BJ (cell line): ENCODE data around the gene SELENBP1. TPM values are rescaled to one million over a fixed set of nuclear protein-coding genes. Genes with fewer than 3 reads are reported as not detected.

ENCODE experiments used
- CTCF ChIA-PET: fragments of 350-600 bp; formaldehyde crosslinking; extraction: SDS; loops from one replicate; lab custom pipeline; 2021; ENCODE audit warnings: antibody characterized with exemption, inconsistent platforms; lab: Yijun Ruan, JAX
- POLR2A ChIA-PET: fragments of 300-600 bp; sonication (Branson Sonifier 250); formaldehyde crosslinking; extraction: SDS; loops from one replicate; lab custom pipeline; 2021; ENCODE audit warnings: antibody characterized with exemption; lab: Charles Lee
- DNase-seq: peaks from one replicate; pipeline ENCODE4 v3.0.0-alpha.2; 2011; ENCODE audit warnings: low read depth
- H3K27me3 ChIP-seq: 2 replicates; pipeline ENCODE4 v1.6.0; 2011; ENCODE audit warnings: low read length; ENCODE audit not compliant: control insufficient read depth, insufficient read depth
- H3K36me3 ChIP-seq: 2 replicates; pipeline ENCODE4 v1.5.1; 2011; ENCODE audit warnings: low read length; ENCODE audit not compliant: control insufficient read depth, insufficient read depth
- H3K4me3 ChIP-seq: 2 replicates; pipeline ENCODE4 v1.5.1; 2011; ENCODE audit warnings: low read depth, mild to moderate bottlenecking, control low read depth, low read length
- CTCF ChIP-seq: IDR thresholded peaks from 2 replicates; pipeline ENCODE4 v1.5.1; 2011; ENCODE audit warnings: low read depth, mild to moderate bottlenecking, control low read depth, inconsistent platforms, low read length, moderate library complexity; ENCODE audit not compliant: insufficient read depth
- polyA plus RNA-seq: library from polyadenylated mRNA; depleted of rRNA; stranded (reverse); fragments of >200 nt; gene quantifications from 2 replicates; pipeline ENCODE4 v1.2.3, GENCODE V29; 2011

SELENBP1 gene
- polyA plus RNA-seq, 1 experiment, result 47.9 TPM

DNA sequence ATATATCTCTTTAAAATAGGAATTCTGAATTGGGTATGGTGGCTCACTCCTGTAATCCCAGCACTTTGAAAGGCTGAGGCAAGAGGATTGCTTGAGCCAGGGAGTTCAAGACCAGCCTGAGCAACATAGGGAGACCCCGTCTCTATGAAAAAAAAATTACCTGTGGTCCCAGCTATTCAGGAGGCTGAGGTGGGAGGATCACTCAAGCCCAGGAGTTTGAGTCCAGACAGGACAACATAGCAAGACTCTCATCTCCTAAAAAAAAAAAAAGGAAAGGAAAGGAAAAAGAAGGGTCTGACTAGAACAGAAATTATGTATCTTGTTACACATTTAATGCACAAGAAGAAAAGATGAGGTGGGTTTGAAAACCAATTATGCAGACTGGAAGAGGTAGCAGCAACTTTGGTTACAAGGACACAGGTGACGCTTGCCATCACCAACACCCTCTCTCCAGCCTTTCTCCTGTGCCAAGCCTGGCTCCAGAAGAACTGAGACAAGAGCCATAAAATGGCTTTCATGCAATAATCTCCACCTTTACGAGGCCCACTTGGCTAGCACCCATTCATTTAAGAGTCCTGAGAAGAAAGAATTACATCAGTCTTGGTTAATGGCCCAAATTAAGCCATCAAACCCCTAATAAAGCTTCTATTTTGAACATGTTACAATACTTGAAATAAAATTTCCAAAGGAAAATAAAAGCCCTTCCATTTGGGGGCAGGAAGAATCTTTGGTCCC lies 4.8 kb upstream of the SELENBP1 start:
- CTCF ChIA-PET, result no interaction called here
- H3K4me3 ChIP-seq, result no peak overlapping the region
- no peak for TF ChIP-seq CTCF
- H3K27me3 ChIP-seq, result peaks cover 11% of the 10 kb centered on the region
- no peak for DNase-seq
- no peaks in the 10 kb centered on the region for H3K36me3 ChIP-seq
- POLR2A ChIA-PET, result no interaction called here

DNA sequence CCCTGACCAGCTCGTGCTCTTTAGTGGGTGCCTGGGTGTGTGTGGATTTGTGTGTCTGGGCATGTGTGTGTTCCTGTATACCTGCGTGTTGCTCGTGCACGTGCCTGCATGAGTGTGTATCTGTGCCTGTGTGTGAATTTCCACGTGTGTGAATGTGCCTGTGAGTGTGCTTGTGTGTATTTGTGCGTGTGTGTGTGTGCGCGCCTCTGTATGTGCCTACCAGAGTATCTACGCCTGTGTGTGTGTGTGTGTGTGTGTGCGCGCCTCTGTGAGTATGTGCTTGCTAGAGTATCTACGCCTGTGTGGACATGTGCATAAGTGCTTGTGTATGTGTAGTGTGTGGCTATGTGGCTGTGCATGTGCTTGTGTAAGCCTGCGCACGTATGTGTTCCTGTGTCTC lies 691 bp upstream of the SELENBP1 start:
- POLR2A ChIA-PET, result no interaction called here
- CTCF ChIA-PET, result interaction anchor here (1.3 to 1.6 kb wide), 3 partner anchors 11 to 33 kb away, joined by 3 to 7 read pairs (median 5); no protein-coding TSS in a partner anchor

GRCh38 chr1:151371370-151372057 lies 991 bp downstream of the SELENBP1 start:
- no peak for DNase-seq
- POLR2A ChIA-PET, result interaction anchor here (0.6 kb wide), 2 partner anchors 16 to 28 kb away, joined by 3 to 6 read pairs; partner anchors contain the start of gene PSMB4
- Histone ChIP-seq H3K27me3 (0 out of 2 replicates have a peak, but pooled peaks cover 1% of the 10 kb centered on the region), H3K4me3 (peak overlapping the region; percentile 39), H3K36me3 (peaks cover 3% of the 10 kb centered on the region; the same call in 1 of the 2 replicates)
- no peak for TF ChIP-seq CTCF
- CTCF ChIA-PET, result interaction anchor here (1.2 to 1.6 kb wide), 3 partner anchors 21 to 71 kb away, joined by 3 to 7 read pairs (median 3); no protein-coding TSS in a partner anchor

More for the DNA sequence above, 691 bp upstream of the SELENBP1 start:
- Histone ChIP-seq H3K27me3 (peaks cover 6% of the 10 kb centered on the region; the same call in 1 of the 2 replicates), H3K36me3 (peaks cover 3% of the 10 kb centered on the region; the same call in 1 of the 2 replicates), H3K4me3 (no peak overlapping the region)
- DNase-seq, result no peak
- no peak for TF ChIP-seq CTCF

DNA sequence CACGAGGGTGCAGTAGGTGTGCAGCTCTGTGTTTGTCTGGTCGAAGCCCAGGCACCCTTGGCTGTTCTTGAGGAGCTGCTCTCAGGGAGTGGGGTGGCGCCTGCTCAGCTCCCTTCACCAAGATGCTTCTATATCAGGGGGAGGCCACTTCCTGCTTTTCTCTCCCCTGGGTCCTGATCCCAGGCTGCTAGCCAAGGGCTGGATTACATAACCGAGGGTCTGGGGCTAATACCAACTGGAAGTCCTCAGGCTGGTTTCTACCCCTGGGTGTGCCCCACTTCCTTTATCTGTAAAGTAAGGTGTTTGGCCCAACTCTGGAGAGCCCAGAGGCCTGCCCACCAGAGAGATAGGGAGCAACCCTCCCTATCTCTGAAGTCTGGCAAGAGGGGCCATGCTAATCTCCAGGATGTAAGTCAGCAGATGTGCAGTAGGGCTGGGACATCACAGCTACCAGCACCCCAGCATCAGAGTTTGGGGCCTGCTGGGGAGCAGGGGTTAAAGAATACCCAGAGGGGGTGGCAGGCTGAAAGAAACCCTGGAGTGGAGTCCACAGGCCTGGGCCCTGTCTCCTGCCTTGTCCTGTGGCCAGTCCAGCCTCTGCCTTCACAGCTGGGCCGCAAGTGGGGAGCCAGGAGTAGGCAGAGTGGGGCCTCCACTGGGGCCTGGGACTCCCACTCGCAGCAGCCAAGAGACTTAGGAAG lies 2.1 kb downstream of the SELENBP1 start:
- DNase-seq, result no peak
- CTCF ChIA-PET, result no interaction called here
- no peak overlapping the region for H3K4me3 ChIP-seq
- H3K36me3 ChIP-seq, result peaks cover 6% of the 10 kb centered on the region; the same call in 1 of the 2 replicates
- POLR2A ChIA-PET, result no interaction called here
- no peak for TF ChIP-seq CTCF
- 0 out of 2 replicates have a peak, but pooled peaks cover 1% of the 10 kb centered on the region for H3K27me3 ChIP-seq

- POLR2A ChIA-PET, result no interaction called here
Observed at GRCh38 chr1:151369621-151370048, 2.9 kb downstream of the SELENBP1 start.

More at GRCh38 chr1:151369621-151370048, 2.9 kb downstream of the SELENBP1 start:
- no peak for DNase-seq
- no peak overlapping the region for H3K4me3 ChIP-seq
- peaks cover 7% of the 10 kb centered on the region; the same call in 1 of the 2 replicates for H3K36me3 ChIP-seq
- CTCF ChIA-PET, result interaction anchor here (0.9 kb wide), 1 partner anchor 9 kb away, joined by 3 read pairs; no protein-coding TSS in a partner anchor
- no peak for TF ChIP-seq CTCF
- H3K27me3 ChIP-seq, result no peaks in the 10 kb centered on the region
